SH-SY5Y (cell line): ENCODE results near the gene CFAP410.

ENCODE experiments used
- GATA2 ChIP-seq: IDR thresholded peaks from 2 replicates; pipeline ENCODE4 v1.6.1; 2011; ENCODE audit warnings: mild to moderate bottlenecking, low read depth, low read length
- GATA3 ChIP-seq: IDR thresholded peaks from 2 replicates; pipeline ENCODE4 v1.6.1; 2011; ENCODE audit warnings: low read depth, mild to moderate bottlenecking, low read length, moderate library complexity

- TF ChIP-seq GATA2 (no peak), GATA3 (no peak)
Measured at GRCh38 chr21:44379515-44379848, 40.3 kb upstream of the CFAP410 start.
